ENCODE data around the gene MDH1B.

DNA sequence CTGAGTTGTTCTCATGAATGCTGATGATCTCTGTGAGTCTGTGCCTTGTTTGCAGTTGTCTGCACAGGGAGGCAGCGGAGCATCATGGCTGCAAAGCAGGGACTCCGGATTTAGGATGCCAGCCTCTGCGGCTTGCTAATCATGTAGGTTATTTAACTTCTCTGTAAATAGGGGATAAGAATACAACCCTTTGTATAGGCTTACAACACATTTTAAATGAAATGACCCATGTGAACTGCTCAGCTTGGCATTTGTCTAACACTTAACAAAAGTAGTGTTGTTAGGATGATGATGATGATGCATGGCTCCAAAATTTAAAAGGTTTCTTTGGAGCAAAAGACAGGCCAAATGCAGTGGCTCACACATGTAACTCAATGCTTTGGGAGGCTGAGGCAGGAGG is 66.3 kb downstream of the MDH1B start:
- TF ChIP-seq CTCF (conservative IDR thresholded peaks at IDR 0.05; ENCODE audit: low read length) (no peak), EZH2phosphoT487 (IDR thresholded peaks at IDR 0.05; ENCODE audit: borderline replicate concordance, low read depth, low read length) (no peak)
